Activated naive CD4-positive, alpha-beta T cell treated with anti-CD3 and anti-CD28 coated beads for 36 hours (primary cell): ENCODE measurements around the gene PRODH. TPM values are rescaled to one million over a fixed set of nuclear protein-coding genes. Genes with fewer than 3 reads are reported as not detected.

ENCODE experiments used
- CTCF ChIA-PET: fragments of 350-600 bp; sonication (Branson Sonifier 250); formaldehyde crosslinking; loops from one replicate; lab custom pipeline; 2021; ENCODE audit warnings: antibody characterized with exemption; lab: Charles Lee
- DNase-seq: peaks from one replicate; pipeline ENCODE4 v3.0.0-alpha.2; 2020
- H3K27ac Mint-ChIP-seq: one replicate; pipeline ENCODE4 v1.8.0; 2021; ENCODE audit warnings: mild to moderate bottlenecking, mixed read lengths
- H3K27me3 Mint-ChIP-seq: one replicate; pipeline ENCODE4 v1.8.0; 2021; ENCODE audit warnings: low read depth, mixed read lengths
- H3K36me3 Mint-ChIP-seq: one replicate; pipeline ENCODE4 v1.8.0; 2021; ENCODE audit warnings: low read depth, mixed read lengths
- H3K4me1 Mint-ChIP-seq: one replicate; pipeline ENCODE4 v1.8.0; 2021; ENCODE audit warnings: low read depth, mixed read lengths
- H3K4me3 Mint-ChIP-seq: one replicate; pipeline ENCODE4 v1.8.0; 2021; ENCODE audit warnings: mild to moderate bottlenecking, moderate library complexity, mixed read lengths
- H3K9me3 Mint-ChIP-seq: one replicate; pipeline ENCODE4 v1.8.0; 2021; ENCODE audit warnings: mixed read lengths
- intact Hi-C: fragments of 100-400 bp; cut with micrococcal nuclease; formaldehyde crosslinking; loops from one replicate; pipeline ENCODE4 v1.15.1; 2023
- total RNA-seq, 2 experiments: library from RNA; stranded (reverse); gene quantifications; one replicate each; pipeline ENCODE4 v1.2.3, GENCODE V29; 2021

PRODH gene, protein sequence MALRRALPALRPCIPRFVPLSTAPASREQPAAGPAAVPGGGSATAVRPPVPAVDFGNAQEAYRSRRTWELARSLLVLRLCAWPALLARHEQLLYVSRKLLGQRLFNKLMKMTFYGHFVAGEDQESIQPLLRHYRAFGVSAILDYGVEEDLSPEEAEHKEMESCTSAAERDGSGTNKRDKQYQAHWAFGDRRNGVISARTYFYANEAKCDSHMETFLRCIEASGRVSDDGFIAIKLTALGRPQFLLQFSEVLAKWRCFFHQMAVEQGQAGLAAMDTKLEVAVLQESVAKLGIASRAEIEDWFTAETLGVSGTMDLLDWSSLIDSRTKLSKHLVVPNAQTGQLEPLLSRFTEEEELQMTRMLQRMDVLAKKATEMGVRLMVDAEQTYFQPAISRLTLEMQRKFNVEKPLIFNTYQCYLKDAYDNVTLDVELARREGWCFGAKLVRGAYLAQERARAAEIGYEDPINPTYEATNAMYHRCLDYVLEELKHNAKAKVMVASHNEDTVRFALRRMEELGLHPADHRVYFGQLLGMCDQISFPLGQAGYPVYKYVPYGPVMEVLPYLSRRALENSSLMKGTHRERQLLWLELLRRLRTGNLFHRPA
- under 1 TPM; 0.12 to 0.30 TPM for total RNA-seq

DNA sequence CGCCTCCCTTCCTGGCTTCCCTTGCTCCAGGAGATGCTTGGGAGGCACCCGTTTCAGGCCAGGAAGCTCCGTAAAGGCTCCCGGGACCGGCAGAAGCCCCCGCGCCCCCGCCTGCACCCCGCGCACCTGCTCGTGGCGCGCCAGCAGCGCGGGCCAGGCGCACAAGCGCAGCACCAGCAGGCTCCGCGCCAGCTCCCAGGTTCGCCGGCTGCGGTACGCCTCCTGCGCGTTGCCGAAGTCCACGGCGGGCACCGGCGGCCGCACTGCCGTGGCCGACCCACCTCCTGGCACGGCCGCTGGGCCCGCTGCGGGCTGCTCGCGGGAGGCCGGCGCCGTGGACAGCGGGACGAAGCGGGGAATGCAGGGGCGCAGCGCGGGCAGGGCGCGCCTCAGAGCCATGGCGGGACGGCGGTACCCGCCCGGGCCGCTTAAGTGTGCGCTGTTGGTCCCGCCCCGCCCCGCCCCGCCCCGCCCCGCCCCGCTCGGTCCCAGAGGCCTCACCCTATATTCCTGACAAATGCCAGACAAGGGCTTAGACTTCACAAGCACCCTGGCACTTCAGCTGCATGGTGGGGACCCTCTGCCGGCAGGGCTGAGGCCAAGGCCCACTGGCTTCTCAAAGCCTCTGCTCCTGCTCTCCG lies at the start of gene PRODH:
Gene PRODH, minus strand, starts transcription at position 405 of the 641 bp plus-strand sequence. Its CDS starts 6 bp downstream, at position 399.
- no peaks in the 10 kb centered on the region for H3K4me1 Mint-ChIP-seq
- CTCF ChIA-PET, result interaction anchor here (0.8 kb wide), 1 partner anchor 28 kb away, joined by 3 read pairs; no protein-coding TSS in a partner anchor
- intact Hi-C loops, result no loop called here
- H3K9me3 Mint-ChIP-seq, result no peaks in the 10 kb centered on the region
- DNase-seq, result no peak
- no peak within 1 kb of the TSS for H3K4me3 Mint-ChIP-seq
- H3K36me3 Mint-ChIP-seq, result no peaks in the 10 kb centered on the region
- H3K27ac Mint-ChIP-seq, result no peak within 1 kb of the TSS
- H3K27me3 Mint-ChIP-seq, result no peaks in the 10 kb centered on the region

DNA sequence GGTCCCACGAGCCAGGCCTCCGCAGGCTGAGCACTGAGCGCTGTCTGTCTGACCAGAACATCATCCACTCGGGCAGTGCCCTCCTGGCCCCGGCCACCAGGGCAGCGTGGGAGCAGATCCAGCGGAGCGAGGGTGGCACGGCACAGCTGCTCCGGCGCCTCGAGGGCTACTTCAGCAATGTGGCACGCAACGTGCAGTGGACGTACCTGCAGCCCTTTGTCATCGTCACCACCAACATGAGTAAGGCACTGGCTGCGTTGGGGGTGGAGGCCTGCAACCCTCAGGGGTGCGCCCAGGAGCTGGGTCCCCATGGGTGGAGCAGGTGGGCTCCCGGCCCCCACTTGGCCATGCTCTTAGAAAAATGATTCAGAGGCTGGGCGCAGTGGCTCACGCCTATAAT lies 49.7 kb upstream of the PRODH start:
- no peaks in the 10 kb centered on the region for H3K4me1 Mint-ChIP-seq
- no peak for DNase-seq
- H3K4me3 Mint-ChIP-seq, result no peak overlapping the region
- CTCF ChIA-PET, result interaction anchor here (0.6 to 0.9 kb wide), 3 partner anchors 10 to 286 kb away, joined by 3 to 4 read pairs (median 3); no protein-coding TSS in a partner anchor
- no peaks in the 10 kb centered on the region for H3K36me3 Mint-ChIP-seq
- H3K27me3 Mint-ChIP-seq, result peaks cover 3% of the 10 kb centered on the region
- H3K9me3 Mint-ChIP-seq, result peaks cover 2% of the 10 kb centered on the region
- H3K27ac Mint-ChIP-seq, result no peak overlapping the region
- intact Hi-C loops, result no loop called here

DNA sequence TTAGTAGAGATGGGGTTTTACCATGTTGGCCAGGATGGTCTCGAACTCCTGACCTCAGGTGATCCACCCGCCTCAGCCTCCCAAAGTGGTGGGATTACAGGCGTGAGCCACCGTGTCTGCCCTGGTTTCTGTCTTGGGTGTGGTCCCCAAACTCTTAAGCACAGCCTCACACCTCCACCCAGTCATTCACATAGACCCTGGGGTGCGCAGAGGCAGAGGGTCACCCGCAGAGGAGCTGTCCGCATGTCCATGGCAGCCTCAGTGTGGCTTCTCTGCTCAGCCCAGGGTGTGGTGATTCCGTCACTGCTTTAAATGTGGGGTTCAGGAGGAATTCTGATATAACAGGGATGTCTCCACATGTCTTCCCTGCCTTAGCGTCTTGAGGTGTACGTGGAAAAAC lies 48.5 kb upstream of the PRODH start:
- H3K4me1 Mint-ChIP-seq, result no peaks in the 10 kb centered on the region
- intact Hi-C loops, result no loop called here
- no peak for DNase-seq
- peaks cover 1% of the 10 kb centered on the region for H3K36me3 Mint-ChIP-seq
- H3K9me3 Mint-ChIP-seq, result peaks cover 9% of the 10 kb centered on the region
- H3K27me3 Mint-ChIP-seq, result no peaks in the 10 kb centered on the region
- H3K4me3 Mint-ChIP-seq, result no peak overlapping the region
- H3K27ac Mint-ChIP-seq, result no peak overlapping the region
- CTCF ChIA-PET, result no interaction called here

DNA sequence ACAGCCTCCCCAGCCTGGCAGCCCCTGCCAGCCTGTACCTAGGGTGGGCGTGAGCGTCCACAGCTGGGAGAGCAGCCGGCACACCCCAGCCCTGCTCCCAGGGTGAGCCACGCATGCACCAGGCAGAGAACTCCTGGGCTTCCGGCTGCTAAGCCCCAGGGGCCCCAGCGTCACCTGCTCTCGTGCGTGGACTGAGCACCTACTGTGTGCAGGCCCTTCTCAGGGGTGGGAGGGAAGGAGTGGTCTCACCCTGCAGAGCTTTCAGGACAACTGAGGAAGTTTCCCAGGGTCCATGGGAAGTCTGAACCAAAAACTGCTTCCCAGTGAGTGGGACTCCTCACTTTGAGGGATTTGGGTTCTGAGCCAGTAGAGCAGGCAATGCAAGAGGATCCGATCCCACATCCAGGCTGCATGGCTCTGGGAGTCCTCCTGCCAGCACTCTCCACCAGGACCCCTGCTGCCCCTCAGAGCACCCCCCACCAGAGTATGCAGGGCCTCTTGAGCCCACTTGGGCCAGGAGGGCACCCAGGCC lies 47.1 kb upstream of the PRODH start:
- intact Hi-C loops, result no loop called here
- no peak overlapping the region for H3K27ac Mint-ChIP-seq
- CTCF ChIA-PET, result no interaction called here
- no peaks in the 10 kb centered on the region for H3K27me3 Mint-ChIP-seq
- no peak for DNase-seq
- H3K4me1 Mint-ChIP-seq, result no peaks in the 10 kb centered on the region
- peaks cover 10% of the 10 kb centered on the region for H3K9me3 Mint-ChIP-seq
- peaks cover 1% of the 10 kb centered on the region for H3K36me3 Mint-ChIP-seq
- H3K4me3 Mint-ChIP-seq, result no peak overlapping the region

DNA sequence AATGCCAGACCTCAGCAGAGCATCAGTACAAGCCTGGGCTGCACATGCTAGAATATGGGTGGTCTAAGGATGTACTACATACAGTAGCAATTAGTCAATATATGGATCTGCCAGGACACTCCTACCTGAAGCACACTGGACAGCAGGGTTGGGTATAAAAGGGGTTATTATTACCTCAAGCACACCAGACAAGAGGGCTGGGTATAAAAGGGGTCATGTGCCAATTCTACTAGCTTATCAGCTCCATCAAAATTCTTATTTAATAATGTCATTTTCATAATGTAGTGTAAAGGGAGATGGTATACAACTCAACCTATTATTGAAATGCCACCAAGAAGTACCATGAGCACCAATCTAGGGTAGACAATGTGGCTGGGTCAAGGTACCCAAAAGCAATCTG lies 44.7 kb upstream of the PRODH start:
- intact Hi-C loops, result no loop called here
- CTCF ChIA-PET, result no interaction called here
- Mint-ChIP-seq H3K27ac (no peak overlapping the region), H3K27me3 (no peaks in the 10 kb centered on the region), H3K36me3 (peaks cover 1% of the 10 kb centered on the region), H3K9me3 (peaks cover 10% of the 10 kb centered on the region), H3K4me1 (no peaks in the 10 kb centered on the region), H3K4me3 (no peak overlapping the region)
- DNase-seq, result no peak

DNA sequence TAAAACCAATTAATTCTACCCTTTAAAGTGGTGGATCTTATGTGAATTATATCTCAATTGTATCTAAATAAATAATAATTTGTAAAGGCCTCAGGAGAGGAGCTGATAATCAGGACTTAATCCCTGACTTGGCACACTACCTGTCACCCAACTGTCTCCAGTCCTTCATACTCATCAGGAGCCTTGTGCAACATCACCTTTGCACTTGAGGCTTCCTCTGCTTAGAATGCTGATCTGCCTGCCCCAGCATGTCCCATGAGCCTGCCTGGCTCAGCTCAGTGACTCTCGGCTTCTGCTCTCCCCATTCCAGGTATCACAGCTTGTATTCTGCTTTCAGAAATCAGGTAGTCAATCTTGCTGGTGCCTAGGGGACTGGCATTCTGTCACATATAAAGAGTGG lies 43.9 kb upstream of the PRODH start:
- no peak for DNase-seq
- Mint-ChIP-seq H3K4me1 (no peaks in the 10 kb centered on the region), H3K4me3 (no peak overlapping the region), H3K9me3 (peaks cover 10% of the 10 kb centered on the region), H3K27me3 (no peaks in the 10 kb centered on the region), H3K27ac (no peak overlapping the region), H3K36me3 (peaks cover 1% of the 10 kb centered on the region)
- intact Hi-C loops, result no loop called here
- CTCF ChIA-PET, result no interaction called here

DNA sequence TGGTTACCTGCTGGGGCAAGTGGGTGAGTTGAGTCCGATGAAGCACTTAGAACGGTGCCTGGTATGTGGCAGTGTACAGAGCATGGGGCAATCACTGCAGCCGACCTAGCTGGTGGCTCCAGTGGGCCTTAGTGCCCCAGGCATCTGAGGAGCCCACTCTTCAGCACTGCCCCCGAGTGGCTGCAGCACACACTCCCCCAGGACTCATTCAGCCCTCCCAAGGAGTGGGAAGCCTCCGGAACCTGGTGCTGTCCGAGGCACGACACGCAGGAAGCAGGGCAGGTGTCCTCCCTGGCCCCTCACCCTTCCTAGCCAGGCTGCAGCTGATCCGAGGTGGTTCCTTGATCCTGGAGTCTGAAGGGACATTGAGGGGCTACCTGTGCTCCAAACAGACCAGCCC lies 42.4 kb upstream of the PRODH start:
- H3K36me3 Mint-ChIP-seq, result peaks cover 1% of the 10 kb centered on the region
- peaks cover 10% of the 10 kb centered on the region for H3K9me3 Mint-ChIP-seq
- intact Hi-C loops, result no loop called here
- no peak for DNase-seq
- H3K27me3 Mint-ChIP-seq, result no peaks in the 10 kb centered on the region
- no peak overlapping the region for H3K27ac Mint-ChIP-seq
- H3K4me3 Mint-ChIP-seq, result no peak overlapping the region
- CTCF ChIA-PET, result no interaction called here
- H3K4me1 Mint-ChIP-seq, result no peaks in the 10 kb centered on the region

DNA sequence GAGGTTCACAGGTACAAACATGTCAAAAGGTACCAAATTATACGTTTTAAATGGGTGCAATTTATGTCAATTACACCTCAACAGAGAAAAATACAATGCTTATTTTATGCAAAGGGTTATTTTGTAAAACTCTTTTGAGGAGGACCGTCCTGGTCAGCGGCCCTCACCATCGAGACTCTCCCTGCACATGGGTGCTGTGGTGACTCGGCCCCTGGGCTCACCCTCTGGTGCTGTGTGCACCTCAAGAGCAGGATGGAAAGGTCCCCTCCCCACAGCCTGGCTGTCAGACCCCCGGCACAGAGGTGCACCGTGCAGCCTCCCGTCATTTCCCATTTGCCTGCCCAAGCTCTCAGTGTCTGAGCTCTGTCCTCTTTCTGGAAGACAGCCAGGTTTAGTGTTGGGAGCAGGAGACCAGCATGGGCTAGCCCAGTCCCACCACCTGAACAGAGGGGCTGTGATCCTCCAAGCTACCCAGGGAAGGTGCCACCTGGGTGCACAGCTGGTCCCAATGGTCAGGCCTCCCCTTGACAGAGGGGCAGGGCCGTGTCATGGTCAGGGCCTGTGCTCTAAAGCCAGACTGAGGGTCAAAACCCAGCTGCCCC lies 41.8 kb upstream of the PRODH start:
- no peak for DNase-seq
- no peak overlapping the region for H3K4me3 Mint-ChIP-seq
- H3K36me3 Mint-ChIP-seq, result peaks cover 1% of the 10 kb centered on the region
- H3K27ac Mint-ChIP-seq, result no peak overlapping the region
- H3K27me3 Mint-ChIP-seq, result no peaks in the 10 kb centered on the region
- CTCF ChIA-PET, result no interaction called here
- peaks cover 10% of the 10 kb centered on the region for H3K9me3 Mint-ChIP-seq
- intact Hi-C loops, result no loop called here
- H3K4me1 Mint-ChIP-seq, result no peaks in the 10 kb centered on the region

DNA sequence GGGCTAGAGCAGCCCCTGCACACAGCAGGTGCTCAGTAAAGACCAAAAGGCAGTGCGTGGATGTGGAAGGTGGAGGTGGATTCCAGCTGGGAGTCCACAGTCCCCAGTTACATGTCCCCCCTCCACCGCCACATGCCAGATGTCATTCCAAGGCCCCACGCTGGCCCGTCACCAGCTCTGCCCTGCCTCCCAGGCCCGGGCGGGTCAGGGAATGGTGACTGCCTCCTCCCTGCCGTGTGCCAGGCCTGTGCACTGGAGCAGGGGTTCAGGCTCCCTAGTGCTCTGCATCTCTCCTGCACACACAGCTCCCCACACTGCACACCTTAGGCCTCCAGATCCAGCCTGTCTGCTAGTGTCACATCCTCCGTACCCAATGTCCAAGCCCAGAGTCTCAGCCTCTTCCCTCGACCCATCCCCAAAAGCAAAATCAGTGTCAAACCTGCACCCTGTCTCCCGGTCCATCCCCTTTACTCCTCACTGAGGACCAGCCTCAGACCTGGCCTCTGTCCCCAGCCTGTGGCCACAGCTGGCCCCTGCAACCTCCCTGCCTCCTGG lies 40.2 kb upstream of the PRODH start:
- intact Hi-C loops, result no loop called here
- no peaks in the 10 kb centered on the region for H3K27me3 Mint-ChIP-seq
- CTCF ChIA-PET, result no interaction called here
- DNase-seq, result no peak
- peaks cover 10% of the 10 kb centered on the region for H3K9me3 Mint-ChIP-seq
- H3K4me1 Mint-ChIP-seq, result no peaks in the 10 kb centered on the region
- no peak overlapping the region for H3K4me3 Mint-ChIP-seq
- H3K27ac Mint-ChIP-seq, result no peak overlapping the region
- peaks cover 1% of the 10 kb centered on the region for H3K36me3 Mint-ChIP-seq

DNA sequence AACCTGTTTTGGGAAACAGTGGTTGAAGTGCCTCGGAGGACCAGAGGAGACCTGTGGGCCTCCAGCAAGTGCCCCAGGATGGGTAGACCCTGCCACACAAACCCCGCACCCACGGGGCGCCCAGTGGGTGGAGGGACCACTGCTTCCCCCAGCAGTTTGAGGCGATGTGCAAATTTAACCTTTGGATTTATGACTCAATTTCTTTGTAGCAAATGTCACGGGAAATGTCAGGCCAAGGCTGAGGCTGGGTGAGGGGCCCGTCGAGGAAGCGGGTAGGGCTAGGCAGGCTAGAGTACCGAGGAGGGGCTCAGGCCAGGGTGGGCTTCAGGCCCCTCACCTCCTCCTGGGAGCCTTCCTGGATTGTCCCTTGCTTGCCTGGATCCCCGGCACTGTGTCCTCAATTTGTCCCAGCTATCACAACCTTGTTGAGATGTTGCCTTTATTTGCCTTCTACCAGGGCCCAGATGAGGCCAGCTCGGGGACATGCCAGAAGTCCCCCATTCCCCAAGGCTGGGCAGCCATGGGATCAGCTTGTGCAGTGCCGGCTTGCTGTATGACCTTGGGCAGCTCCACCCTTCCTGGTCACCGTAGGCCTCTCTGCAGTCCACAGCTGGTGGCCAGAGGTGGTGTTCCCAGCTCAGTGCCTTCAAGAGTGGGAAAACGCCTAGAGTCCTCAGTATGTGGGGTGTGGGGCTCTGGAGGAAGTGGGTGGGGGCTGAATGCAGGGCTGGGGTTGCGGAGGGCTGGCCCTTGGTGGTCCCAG lies 39.5 kb upstream of the PRODH start:
- H3K4me1 Mint-ChIP-seq, result no peaks in the 10 kb centered on the region
- H3K27me3 Mint-ChIP-seq, result no peaks in the 10 kb centered on the region
- intact Hi-C loops, result no loop called here
- CTCF ChIA-PET, result no interaction called here
- H3K4me3 Mint-ChIP-seq, result no peak overlapping the region
- DNase-seq, result no peak
- H3K27ac Mint-ChIP-seq, result no peak overlapping the region
- peaks cover 7% of the 10 kb centered on the region for H3K9me3 Mint-ChIP-seq
- peaks cover 1% of the 10 kb centered on the region for H3K36me3 Mint-ChIP-seq

DNA sequence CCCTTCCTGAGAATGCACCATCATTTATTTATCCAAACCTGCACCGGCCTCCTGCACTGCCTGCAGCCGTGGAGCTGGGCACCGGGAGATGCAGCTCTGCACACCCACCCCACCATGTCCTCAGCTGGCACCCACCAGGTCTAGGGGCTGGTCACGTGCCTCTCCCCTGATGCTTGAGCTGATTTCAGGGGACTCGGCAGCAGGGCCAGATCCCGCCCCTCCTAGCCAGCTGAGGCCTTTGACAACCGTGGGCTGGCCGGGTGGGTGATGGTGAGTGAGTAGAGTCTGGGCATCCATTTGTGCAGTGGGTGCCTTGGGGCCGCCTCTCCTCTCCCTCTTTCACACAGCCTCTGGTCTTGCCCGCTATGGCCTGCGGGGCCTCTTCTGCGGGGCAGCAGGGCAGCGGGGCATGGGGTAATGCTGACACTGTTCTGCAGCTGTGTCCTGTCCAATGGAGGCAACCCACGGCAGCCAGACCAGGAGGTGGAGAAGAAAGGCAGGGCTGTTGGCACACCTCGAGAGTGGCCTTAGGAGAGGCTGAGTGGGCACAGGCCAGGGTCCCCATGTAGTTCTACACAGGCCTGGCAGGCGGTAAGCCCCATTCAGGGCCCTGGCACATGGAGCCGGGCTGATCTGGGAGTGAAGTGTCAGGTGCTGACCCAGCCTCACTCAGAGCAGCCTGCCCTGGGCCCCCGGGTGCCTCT lies 38.5 kb upstream of the PRODH start:
- H3K4me1 Mint-ChIP-seq, result no peaks in the 10 kb centered on the region
- H3K9me3 Mint-ChIP-seq, result peaks cover 2% of the 10 kb centered on the region
- intact Hi-C loops, result no loop called here
- peaks cover 1% of the 10 kb centered on the region for H3K27me3 Mint-ChIP-seq
- CTCF ChIA-PET, result no interaction called here
- H3K27ac Mint-ChIP-seq, result no peak overlapping the region
- no peak overlapping the region for H3K4me3 Mint-ChIP-seq
- no peak for DNase-seq
- peaks cover under 1% of the 10 kb centered on the region for H3K36me3 Mint-ChIP-seq
